Measurements from ENCODE around the gene LARGE1.

LARGE1 gene

DNA sequence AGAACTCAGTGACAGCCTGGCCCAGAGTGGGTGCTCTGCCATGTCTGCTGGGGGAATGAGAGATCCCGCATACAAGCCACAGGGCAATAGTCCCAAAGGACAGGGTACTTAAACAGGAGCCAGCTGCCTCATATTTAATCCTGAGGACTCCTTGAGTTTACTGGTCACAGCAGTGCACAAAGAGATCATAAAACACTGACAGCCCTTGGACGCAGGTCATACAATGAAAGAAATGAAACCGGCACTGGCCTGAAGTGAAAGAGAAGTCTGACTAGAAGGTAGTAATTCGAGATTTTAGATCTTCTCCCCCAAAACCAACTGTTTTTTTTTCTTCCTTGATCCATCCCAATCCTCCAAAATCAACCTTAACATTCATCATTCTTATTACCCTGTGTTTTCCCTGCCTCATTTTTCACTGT is 562.3 kb downstream of the LARGE1 start:
- no peak for TF ChIP-seq CTCF (IDR thresholded peaks at IDR 0.05)

DNA sequence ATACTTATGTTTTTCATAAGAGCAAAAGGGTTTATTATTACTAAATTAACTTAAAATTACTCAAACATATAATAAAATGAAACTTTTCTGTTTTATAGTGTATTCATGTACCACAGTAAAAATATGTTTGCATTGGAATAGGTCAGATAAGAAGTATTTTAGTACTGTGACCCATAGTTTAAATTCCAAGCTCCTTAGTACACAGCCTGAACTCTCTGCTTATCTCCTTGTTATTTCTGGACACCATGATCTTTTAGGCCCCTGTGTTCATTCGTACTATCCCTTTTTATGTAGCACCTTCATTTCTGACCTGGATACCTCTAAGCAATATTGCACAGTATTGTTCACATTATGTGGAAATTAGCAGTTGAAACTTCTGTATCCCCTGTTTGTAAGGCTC is 565.3 kb downstream of the LARGE1 start:
- TF ChIP-seq CTCF (IDR thresholded peaks at IDR 0.05): no peak

- TF ChIP-seq CTCF (IDR thresholded peaks at IDR 0.05): no peak
These were observed 566.8 kb downstream of the LARGE1 start for GRCh38 chr22:33353502-33353901.

- no peak for TF ChIP-seq CTCF (IDR thresholded peaks at IDR 0.05)
These were observed 567.5 kb downstream of the LARGE1 start for GRCh38 chr22:33352768-33353167.

GRCh38 chr22:33350961-33351360 is 569.3 kb downstream of the LARGE1 start:
- TF ChIP-seq CTCF (IDR thresholded peaks at IDR 0.05): no peak

DNA sequence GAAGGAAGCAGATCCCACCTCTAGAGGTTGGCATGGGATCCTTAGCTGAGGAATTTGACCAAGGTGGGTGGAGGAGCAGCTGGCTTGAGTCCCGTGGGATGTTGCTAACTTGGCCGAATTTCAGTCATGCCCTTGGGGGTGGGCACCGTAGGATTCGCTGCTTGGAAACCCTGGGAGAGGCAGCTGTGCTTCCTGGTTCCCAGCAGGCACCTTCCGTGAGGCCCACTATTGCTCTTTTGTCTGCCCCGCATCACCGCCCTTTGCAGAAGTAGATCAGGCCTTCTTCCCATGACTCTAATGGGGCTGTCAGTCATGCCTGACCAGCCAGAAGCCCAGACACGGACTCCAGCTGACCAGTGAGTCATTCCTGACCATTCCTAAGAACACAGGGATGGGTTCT is 569.8 kb downstream of the LARGE1 start:
- TF ChIP-seq CTCF (IDR thresholded peaks at IDR 0.05): no peak

DNA sequence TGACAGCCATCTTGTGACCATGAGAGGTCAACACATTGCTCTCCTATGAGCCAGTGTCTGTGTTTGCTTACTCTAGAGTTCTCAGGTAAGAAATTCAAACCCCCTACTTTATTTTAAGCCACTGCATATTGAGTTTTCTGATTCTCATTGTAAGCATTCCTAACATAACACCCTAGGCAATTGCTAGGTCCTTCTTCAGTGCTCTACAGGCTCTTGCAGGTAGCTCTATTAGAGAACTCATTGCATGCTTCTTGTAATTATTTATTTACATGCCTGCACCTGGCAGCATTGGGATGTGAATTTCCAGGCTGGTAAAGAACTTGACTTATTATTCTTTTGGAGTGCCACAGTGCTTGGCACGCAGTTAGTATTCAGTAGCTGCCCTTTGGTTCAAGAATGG is 573.3 kb downstream of the LARGE1 start:
- TF ChIP-seq CTCF (IDR thresholded peaks at IDR 0.05): no peak

- TF ChIP-seq CTCF (IDR thresholded peaks at IDR 0.05): no peak
These were observed 578.7 kb downstream of the LARGE1 start for GRCh38 chr22:33341611-33342010.
